AML-193 (cell line): ENCODE data around the gene LHCGR.

Experiments
- DNase-seq, 2 experiments: peaks; one replicate each; lab custom pipeline; 2025; lab: John Stamatoyannopoulos, UW

LHCGR gene

GRCh38 chr2:48755473-48755872 is at the start of gene LHCGR:
TSS of gene LHCGR (minus strand) at chr2:48755724. CDS start at chr2:48755671, 53 bp downstream.
- DNase-seq = no peak

DNA sequence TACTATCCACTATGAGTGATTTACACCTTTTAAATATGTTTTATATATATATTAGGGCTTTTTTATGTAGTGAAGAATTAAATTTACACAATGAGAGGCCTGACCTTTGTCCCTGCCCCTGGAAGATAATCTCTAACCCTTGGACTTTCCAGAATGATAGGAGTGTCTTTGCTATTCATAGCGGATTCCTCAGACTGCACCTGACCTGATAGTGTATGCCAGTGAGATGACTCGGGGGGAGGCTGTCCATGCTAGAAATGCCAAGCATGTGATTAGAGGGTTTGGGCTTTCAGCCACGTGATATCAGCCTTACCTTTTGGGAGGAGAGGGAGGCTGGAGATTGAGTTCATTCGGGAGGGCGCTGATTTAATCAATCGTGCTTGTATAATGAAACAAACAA is 44.1 kb upstream of the LHCGR start:
- no peak for DNase-seq

- DNase-seq = no peak
Observed at GRCh38 chr2:48795065-48795464, 39.5 kb upstream of the LHCGR start.

GRCh38 chr2:48793671-48794070 is 38.1 kb upstream of the LHCGR start:
- DNase-seq = no peak

GRCh38 chr2:48792030-48792429 is 36.5 kb upstream of the LHCGR start:
- DNase-seq = no peak

DNA sequence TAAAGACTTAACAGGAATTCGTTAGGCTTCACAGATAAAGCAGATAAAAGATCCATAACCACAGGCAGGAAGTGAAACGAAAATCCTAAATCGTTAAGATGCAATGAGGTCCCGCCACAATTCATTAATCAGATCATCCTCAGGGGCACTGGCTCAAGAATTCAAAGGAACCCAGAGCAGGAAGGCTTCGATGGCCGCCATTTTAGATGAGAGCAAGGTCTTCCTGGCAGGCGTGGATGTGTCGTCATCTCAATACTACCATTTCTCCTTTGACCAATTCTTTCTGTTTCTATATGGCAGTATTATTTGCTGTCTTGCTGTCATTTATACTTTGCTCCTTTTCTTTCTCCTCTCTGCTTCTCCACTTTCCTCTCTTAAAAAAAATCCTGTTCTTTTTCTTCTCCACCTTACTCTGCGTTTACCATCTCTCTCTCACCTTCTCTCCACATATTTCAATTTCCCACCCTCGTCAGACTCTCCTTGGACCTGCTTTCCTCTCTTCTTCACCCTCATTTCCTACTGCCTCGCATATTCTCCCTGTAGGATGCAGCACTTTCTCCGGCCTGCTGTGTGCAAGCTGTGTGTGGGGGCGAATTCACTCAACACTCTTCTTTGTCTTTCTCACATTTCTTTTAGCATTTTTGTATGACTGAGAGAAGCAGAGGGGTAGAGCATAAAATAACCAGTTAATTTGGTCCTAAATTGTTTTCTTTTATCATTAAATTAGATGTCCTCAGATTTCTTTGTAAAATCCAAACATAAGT is 35.1 kb upstream of the LHCGR start:
- no peak for DNase-seq

- no peak for DNase-seq
Observed at GRCh38 chr2:48787580-48787979, 32.1 kb upstream of the LHCGR start.

- DNase-seq = no peak
Observed at GRCh38 chr2:48781366-48781765, 25.8 kb upstream of the LHCGR start.

DNA sequence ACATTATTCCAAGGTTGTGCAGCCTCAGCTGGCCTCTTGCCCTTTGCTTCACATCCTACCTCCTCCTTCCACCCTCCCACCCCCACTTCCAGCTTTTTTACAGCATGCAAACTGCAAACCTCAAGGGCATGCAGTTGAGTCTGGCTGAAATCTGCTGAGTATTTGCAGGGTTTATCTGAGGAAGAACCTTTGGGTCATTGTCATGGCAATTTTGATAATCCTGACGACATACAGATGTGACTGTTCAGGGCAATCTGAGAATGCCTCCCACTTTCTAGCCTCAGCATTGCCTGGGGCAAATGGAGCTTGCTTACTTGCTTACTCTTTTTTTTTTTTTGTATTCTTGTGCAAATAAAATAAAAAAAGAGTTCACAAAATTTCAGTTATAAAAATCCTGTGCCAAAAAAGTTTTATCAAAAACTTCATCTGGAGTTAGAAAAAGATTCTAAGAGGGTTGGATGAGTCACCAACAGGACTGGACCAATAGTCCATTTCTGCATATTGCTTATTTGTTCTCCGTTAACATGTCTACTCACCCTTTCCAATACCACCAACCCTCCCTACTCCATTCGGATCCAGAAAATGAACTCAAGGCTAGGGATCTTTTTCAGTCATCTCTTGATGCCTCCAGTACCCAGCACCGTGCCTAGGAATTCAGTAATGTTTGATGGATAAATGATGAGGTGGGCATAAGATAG is 23.6 kb upstream of the LHCGR start:
- DNase-seq = no peak

DNA sequence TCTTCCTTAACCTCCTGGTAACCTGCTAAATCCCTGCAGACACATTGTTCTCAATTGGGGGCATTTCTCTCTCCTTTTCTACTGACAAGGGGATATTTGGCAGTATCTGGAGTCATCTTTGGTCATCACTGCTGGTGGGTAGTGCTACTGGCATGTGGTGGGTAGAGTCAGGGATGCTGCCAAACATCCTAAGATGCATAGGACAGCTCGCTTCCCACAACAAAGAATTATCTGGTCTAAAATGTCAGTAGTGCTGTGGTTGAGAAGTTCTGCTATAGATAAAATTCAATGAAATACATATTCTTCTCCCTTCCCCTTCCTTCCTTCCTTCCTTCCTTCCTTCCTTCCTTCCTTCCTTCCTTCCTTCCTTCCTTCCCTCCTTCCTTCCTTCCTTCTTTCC is 18.7 kb upstream of the LHCGR start:
- DNase-seq = no peak

DNA sequence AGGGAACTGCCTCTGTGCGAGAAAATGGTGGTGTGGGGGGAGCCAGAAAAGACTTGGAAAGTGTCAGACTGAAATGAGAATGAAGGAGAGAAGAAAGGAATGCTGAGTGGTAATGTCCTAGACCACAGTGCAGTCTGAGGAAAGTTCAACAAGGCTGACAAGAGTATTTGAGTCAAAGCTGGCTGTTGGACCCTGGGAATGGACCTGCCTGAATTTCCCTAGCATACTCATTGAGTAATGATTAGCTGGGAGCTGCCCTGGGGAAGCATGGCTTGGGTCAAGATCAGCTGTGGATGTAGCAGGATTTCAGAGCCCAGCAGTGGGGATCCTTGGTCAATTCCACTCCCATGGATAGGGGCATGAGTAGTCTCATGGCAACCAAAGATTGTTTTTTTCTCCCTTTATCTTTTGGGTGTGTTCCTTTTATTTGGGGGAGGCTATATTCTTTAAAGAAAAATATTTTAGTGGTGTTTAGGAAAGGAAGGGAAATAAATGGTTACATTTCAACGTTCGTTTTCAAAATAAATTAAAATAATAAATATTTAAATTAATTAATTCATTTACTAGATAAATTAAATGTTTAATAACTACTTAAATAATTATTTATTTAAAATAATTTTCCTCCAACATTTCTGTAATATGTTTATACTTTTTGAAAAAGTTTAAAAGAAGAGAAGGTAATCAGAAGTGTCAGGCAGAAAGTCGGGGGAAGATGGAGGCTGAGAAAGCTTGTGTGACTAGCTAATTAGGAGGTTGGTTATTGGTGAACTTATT is 15.9 kb upstream of the LHCGR start:
- no peak for DNase-seq

DNA sequence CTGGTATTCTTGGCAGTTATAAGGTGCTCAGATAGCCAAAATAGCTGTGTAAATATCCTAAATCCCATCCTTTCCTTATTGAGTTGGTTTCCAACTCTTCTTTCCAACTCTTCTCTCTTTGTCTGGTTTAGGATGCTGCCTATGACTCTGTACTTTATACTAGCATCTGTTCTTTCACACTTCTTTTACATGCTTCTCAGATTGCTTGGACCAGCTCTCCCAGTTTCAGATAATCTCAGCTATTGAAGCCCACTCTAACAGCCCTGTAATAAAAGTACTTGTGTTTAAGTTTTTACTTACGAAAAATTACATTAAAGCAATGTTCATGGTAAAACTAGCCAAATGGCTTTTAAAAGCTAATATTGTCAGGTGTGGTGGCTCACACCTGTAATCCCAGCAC is 14.7 kb upstream of the LHCGR start:
- DNase-seq = no peak

DNA sequence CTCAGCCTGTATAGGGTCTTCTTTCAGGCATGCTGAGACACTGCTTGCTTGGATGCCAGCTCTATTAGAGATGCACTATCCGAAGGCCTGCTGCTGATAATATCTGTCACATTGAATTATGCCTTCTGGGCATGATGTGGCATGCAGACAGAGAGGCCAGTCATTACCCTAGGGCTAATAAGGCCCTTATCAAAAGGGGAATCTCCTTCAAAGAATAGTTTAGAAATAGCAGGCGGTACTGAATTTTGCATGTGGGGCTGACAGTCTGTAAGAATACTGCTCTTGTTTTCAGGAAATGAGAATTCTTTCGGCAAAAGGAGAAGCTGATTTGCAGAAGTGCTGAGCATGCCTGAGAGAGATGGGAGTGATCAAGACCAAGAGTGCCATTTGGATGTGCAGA is 13.1 kb upstream of the LHCGR start:
- no peak for DNase-seq

DNA sequence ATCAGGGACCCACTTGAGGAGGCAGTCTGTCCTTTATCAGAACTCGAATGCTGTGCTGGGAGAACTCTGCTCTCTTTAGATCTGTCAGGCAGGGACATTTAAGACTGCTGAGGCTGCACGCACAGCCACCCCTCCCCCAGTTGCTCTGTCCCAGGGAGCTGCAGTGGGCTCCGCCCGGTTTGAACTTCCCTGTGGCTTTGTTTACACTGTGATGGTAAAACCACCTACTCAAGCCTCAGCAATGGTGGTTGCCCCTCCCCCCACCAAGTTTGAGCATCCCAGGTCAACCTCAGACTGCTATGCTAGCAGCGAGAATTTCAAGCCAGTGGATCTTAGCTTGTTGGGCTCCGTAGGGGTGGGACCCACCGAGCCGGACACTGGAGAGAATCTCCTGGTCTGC is 11.8 kb upstream of the LHCGR start:
- no peak for DNase-seq

- no peak for DNase-seq
Observed at GRCh38 chr2:48760826-48761225, 5.3 kb upstream of the LHCGR start.

DNA sequence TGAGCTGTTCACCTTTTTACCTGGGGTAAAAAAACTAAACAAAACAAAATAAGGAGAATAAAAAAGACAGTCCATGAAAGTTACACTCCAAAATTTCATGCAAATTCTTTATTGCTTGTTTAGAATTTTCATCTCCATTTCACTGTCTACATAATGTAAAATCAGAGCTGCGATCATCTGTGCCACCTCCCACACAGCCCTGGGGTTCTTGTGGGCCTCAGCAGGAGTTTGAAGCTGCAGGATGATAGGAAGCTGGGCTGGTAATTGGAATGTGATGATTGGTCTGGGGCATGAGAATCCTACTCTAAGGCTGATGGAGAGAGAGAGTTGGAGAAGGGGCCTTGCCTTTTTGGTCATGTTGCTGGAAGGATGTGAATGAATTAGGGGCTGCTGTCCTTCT is 4.2 kb upstream of the LHCGR start:
- DNase-seq = no peak

GRCh38 chr2:48756289-48756688 is 765 bp upstream of the LHCGR start:
- DNase-seq = no peak

- DNase-seq = no peak
Observed at GRCh38 chr2:48754874-48755273, 650 bp downstream of the LHCGR start.

GRCh38 chr2:48753228-48753627 is 2.3 kb downstream of the LHCGR start:
- no peak for DNase-seq

- DNase-seq = no peak
Observed at GRCh38 chr2:48750128-48750739, 5.3 kb downstream of the LHCGR start.

DNA sequence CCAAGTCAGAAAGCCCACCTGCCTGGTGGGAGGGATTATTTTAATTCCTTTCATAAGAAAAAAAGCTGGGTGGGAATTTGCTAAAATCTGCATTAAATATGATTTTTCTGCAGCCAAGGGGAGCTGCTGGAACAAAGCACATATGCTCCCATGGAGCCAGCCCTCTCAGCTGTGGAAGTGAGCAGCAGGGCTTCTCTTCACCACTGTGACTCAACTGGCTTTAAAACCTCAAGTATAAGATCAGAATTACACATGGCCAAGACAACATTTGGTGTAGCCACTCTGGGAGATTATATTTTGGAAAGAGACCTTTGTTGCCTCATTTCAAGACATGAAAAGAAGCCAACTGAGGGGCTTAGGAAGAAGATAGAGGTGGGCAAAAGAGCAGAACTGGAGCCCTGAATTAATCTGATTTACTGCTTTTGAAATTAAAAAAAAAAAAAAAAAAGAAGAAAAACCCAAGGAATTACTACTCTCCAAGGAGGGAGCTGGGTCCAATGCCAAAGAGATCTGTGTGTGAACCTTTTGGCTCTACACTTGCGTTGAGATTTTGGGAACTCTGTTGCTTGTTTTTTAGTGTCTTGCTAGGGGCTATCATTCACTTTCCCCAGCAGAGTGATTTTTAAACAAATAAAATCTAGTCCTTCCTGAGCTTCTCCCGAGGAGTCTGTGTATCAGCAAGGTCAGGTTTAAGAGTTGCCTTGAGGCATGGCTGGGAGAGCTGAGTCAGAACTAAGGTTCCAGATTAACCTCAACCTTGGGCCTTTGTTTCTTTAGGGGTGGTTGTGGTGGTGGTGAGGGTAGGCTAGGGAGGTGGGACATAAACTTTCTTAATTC is 6.0 kb downstream of the LHCGR start:
- no peak for DNase-seq

GRCh38 chr2:48747319-48747718 is 8.2 kb downstream of the LHCGR start:
- no peak for DNase-seq
